Psoas muscle (tissue), 8 donors: ENCODE data around the gene NPLOC4. TPM values are rescaled to one million over a fixed set of nuclear protein-coding genes. Genes with fewer than 3 reads are reported as not detected.

Experiments used
- ATAC-seq, 4 donors: fragments of 200-7000 bp; cut with Tn5 transposase; one replicate each; pipeline ENCODE4 v1.9.1; 2020; ENCODE audit warnings: moderate library complexity in 3 of 4, mild to moderate bottlenecking in 2 of 4
- DNase-seq, 2 donors: peaks; one replicate each; pipeline ENCODE4 v3.0.0-alpha.2; 2020
- H3K27ac ChIP-seq: fragments of 200-600 bp; one replicate; pipeline ENCODE4 v1.8.0; 2022
- H3K27me3 ChIP-seq, 3 donors: fragments of 200-600 bp in 1 of 3; one replicate each; pipeline versions ENCODE4 v1.6.1 to v1.8.0; 2013 to 2022; ENCODE audit warnings: low read length in 2 of 3, mild to moderate bottlenecking in 2 of 3, moderate library complexity in 1 of 3; ENCODE audit not compliant: insufficient read depth in 3 of 3
- H3K36me3 ChIP-seq, 2 donors: fragments of 200-600 bp in 1 of 2; one replicate each; pipeline versions ENCODE4 v1.6.1 to v1.8.0; 2013 to 2022; ENCODE audit warnings: low read depth in 1 of 2, mild to moderate bottlenecking in 1 of 2, moderate library complexity in 1 of 2; ENCODE audit not compliant: insufficient read depth in 1 of 2
- H3K4me1 ChIP-seq: fragments of 200-600 bp; one replicate; pipeline ENCODE4 v1.8.0; 2022
- H3K4me3 ChIP-seq: fragments of 200-600 bp; one replicate; pipeline ENCODE4 v1.8.0; 2022; ENCODE audit warnings: mild to moderate bottlenecking
- H3K9me3 ChIP-seq: fragments of 200-600 bp; one replicate; pipeline ENCODE4 v1.8.0; 2022
- WGBS, 3 donors: extraction: QIAGEN DNeasy Blood & Tissue Kit; methylation state at CpG; one replicate each; pipeline versions ENCODE4 v1.1.6 to v1.1.7; 2013; 5-methylcytosine and 5-hydroxymethylcytosine counted together
- intact Hi-C, 2 donors: fragments of 100-400 bp; cut with DNase I; formaldehyde crosslinking; loops; one replicate each; pipeline versions ENCODE4 v1.11.0 to v1.14.2; 2022
- polyA plus RNA-seq, 3 donors: library from polyadenylated mRNA; stranded (reverse); fragments of 200-250 nt; gene quantifications; one replicate each; pipeline ENCODE4 v1.2.3, GENCODE V29; 2013
- total RNA-seq, 4 donors: library from RNA; stranded (reverse); fragmentation: NEBNext Ultra II Directional in 2 of 4; extraction: Animal tissue kit (Norgen Biotek cat#: 25700) in 2 of 4; gene quantifications; one replicate each; pipeline versions ENCODE4 v1.2.1 to v1.2.4, GENCODE V29; 2021 to 2023
- TF ChIP-seq, protein P1 (sequence below): fragments of 200-600 bp; IDR thresholded peaks from one replicate; pipeline ENCODE4 v1.8.0; 2022; ENCODE audit warnings: antibody characterized with exemption
- donor health status: healthy with polysubstance abuse.
- donor health status: DM: no; HTN: no; CAD: no; lungs with moderate emphysema.
- donor health status: Bipolar disorder and iron deficiency.
- donor health status: healthy.
- donor health status: DM: yes; HTN: yes; CAD: no.
- donor health status: DM: no; HTN: no; CAD: no.
- donor health status: DM: no; HTN: no; CAD: no.
- donor health status: DM: yes; HTN: yes; CAD: no.

The NPLOC4 gene
- total and polyA plus RNA-seq, 7 donors, result 87.3 to 414 (median 204) TPM

DNA sequence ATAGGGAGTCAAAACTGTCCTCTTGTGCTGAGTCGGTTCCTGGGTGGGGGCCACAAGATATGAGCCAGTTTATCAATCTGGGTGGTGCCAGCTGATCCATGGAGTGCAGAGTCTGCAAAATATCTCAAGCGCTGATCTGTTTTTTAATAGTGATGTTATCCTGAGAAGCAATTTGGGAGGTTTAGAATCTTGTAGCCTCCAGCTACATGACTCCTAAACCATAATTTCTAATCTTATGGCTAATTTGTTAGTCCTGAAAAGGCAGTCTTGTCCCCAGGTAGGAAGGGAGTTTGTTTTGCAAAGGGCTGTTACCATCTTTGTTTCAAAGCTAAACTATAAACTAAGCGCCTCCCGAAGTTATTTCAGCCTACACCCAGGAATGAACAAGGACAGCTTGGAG lies 1.8 kb upstream of the NPLOC4 start:
- TF ChIP-seq, protein P1, sequence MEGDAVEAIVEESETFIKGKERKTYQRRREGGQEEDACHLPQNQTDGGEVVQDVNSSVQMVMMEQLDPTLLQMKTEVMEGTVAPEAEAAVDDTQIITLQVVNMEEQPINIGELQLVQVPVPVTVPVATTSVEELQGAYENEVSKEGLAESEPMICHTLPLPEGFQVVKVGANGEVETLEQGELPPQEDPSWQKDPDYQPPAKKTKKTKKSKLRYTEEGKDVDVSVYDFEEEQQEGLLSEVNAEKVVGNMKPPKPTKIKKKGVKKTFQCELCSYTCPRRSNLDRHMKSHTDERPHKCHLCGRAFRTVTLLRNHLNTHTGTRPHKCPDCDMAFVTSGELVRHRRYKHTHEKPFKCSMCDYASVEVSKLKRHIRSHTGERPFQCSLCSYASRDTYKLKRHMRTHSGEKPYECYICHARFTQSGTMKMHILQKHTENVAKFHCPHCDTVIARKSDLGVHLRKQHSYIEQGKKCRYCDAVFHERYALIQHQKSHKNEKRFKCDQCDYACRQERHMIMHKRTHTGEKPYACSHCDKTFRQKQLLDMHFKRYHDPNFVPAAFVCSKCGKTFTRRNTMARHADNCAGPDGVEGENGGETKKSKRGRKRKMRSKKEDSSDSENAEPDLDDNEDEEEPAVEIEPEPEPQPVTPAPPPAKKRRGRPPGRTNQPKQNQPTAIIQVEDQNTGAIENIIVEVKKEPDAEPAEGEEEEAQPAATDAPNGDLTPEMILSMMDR, result no peak
- H3K9me3 ChIP-seq, result no peaks in the 10 kb centered on the region
- H3K4me3 ChIP-seq, result no peak overlapping the region
- DNase-seq (no peak), ATAC-seq (no peak)
- H3K27ac ChIP-seq, result no peak overlapping the region
- WGBS, 3 donors, result 76 to 84% (median 83%) methylated on average over 4 of the region's 4 CpGs
- intact Hi-C loops, result loop anchor here in 1 of 2 donors (5.0 kb wide), 1 partner anchor 44 kb away; the partner anchor contains the start of genes ARL16 and HGS
- H3K27me3 ChIP-seq, result no peaks in the 10 kb centered on the region
- H3K4me1 ChIP-seq, result peaks cover 31% of the 10 kb centered on the region
- peaks cover 0 to 5% of the 10 kb centered on the region in 2 donors for H3K36me3 ChIP-seq

DNA sequence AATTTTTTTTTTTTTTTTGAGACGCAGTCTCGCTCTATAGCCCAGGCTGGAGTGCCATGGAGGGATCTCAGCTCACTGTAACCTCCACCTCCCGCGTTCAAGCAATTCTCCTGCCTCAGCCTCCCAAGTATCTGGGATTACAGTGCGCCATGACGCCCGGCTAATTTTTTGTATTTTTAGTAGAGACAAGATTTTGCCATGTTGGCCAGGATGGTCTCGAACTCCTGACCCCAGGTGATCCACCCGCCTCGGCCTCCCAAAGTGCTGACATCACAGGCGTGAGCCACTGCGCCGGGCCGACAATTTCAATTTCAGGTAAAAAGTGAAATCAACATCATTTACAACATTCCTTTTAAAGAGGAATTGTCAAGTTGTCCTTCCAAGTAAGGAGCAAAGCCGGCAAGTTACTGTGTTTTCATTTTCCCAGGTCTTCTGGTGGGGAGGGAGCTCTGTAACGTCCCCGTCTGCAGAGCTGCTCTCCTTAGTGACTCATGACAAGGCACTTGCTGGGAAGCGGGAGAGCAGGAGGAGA lies 873 bp downstream of the NPLOC4 start:
- 27 to 33% (median 29%) methylated on average over 18 of the region's 18 CpGs for WGBS, 3 donors
- intact Hi-C loops, result loop anchor here (2.0 to 5.0 kb wide), 2 partner anchors 31 to 46 kb away; partner anchors contain the start of genes CCDC137 (in 2 of the 2), OXLD1 (in 2 of the 2), ARL16 (in 1 of the 2) and HGS (in 1 of the 2)
- Histone ChIP-seq H3K27ac (peak overlapping the region; percentile 95), H3K4me1 (peaks cover 42% of the 10 kb centered on the region), H3K9me3 (no peaks in the 10 kb centered on the region), H3K27me3 (no peaks in the 10 kb centered on the region), H3K4me3 (peak overlapping the region; percentile 94), H3K36me3 (peaks cover 0 to 26% of the 10 kb centered on the region in 2 donors)
- ATAC-seq (peak; percentile 66 to 76 (median 72)), DNase-seq (no peak)
- TF ChIP-seq, protein P1, result no peak

DNA sequence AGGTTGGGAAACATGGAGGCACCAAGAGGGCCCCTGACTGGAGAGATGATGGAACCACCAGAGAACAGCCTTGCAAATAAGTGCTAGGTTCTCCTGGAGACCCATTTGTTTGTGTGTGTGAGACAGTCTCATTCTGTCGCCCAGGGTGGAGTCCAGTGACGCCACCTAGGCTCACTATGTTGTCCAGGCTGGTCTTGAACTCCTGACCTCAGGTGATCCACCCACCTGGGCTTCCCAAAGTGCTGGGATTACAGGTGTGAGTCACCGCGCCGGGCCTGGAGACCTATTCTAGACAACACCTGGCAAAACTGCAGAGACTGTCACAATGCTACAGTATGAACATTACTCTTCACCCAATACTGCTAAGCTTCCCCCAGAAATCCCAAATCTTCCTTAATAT lies 1.5 kb downstream of the NPLOC4 start:
- TF ChIP-seq, protein P1, result no peak
- H3K27me3 ChIP-seq, result no peaks in the 10 kb centered on the region
- ATAC-seq, result peak; percentile 12 to 29 (median 21)
- peak overlapping the region; percentile 95 for H3K27ac ChIP-seq
- intact Hi-C loops, result loop anchor here in 1 of 2 donors (5.0 kb wide), 1 partner anchor 47 kb away; the partner anchor contains the start of genes ARL16 and HGS
- no peaks in the 10 kb centered on the region for H3K9me3 ChIP-seq
- 75 to 82% (median 78%) methylated on average over 5 of the region's 5 CpGs for WGBS, 3 donors
- peaks cover 46% of the 10 kb centered on the region for H3K4me1 ChIP-seq
- DNase-seq, result no peak
- peaks cover 0 to 31% of the 10 kb centered on the region in 2 donors for H3K36me3 ChIP-seq
- peak overlapping the region; percentile 94 for H3K4me3 ChIP-seq

DNA sequence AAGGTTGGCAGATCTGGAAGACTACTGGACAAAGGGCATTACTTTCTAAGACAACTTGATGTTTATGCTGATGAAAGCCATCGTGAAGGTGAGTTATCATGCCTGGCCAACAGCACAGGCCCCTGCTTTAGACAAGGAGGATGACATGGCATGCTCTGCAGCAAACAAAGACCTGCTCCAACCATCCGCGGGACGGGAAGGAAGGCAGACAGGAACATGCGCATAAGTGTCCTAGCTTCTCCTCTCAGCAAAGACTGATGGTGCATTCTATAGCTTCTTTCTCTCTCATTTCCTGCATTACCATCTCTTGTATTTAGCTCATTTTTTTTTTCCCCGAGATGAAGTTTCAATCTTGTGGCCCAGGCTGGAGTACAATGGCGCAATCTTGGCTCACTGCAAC lies 5.4 kb downstream of the NPLOC4 start:
- 65 to 86% (median 71%) methylated on average over 7 of the region's 7 CpGs for WGBS, 3 donors
- H3K4me1 ChIP-seq, result peaks cover 45% of the 10 kb centered on the region
- DNase-seq (no peak), ATAC-seq (no peak)
- H3K27ac ChIP-seq, result no peak overlapping the region
- TF ChIP-seq, protein P1, result no peak
- no peaks in the 10 kb centered on the region for H3K9me3 ChIP-seq
- H3K4me3 ChIP-seq, result no peak overlapping the region
- peaks cover 0 to 71% of the 10 kb centered on the region in 2 donors for H3K36me3 ChIP-seq
- H3K27me3 ChIP-seq, result no peaks in the 10 kb centered on the region
- intact Hi-C loops, result no loop called here
